WTC11 (cell line): ENCODE measurements around the gene ARHGAP44. TPM values are rescaled to one million over a fixed set of nuclear protein-coding genes. Genes with fewer than 3 reads are reported as not detected.

Experiments used
- ATAC-seq: fragments of 200-7000 bp; cut with Tn5 transposase; 2 replicates; pipeline ENCODE4 v1.10.0; 2021; ENCODE audit warnings: mild to moderate bottlenecking, moderate library complexity
- CTCF ChIA-PET: fragments of 300-600 bp; sonication (Branson Sonifier 250); formaldehyde crosslinking; loops from one replicate; lab custom pipeline; 2021; ENCODE audit warnings: antibody characterized with exemption; lab: Charles Lee
- POLR2A ChIA-PET: fragments of 350-600 bp; sonication (Branson Sonifier 250); formaldehyde crosslinking; loops from one replicate; lab custom pipeline; 2021; ENCODE audit warnings: antibody characterized with exemption; lab: Charles Lee
- DNase-seq: peaks from one replicate; pipeline ENCODE4 v3.0.0; 2021; ENCODE audit warnings: low spot score
- H3K27ac Mint-ChIP-seq: 2 replicates; pipeline ENCODE4 v1.8.0; 2021; ENCODE audit warnings: mixed read lengths
- H3K27me3 Mint-ChIP-seq: 2 replicates; pipeline ENCODE4 v1.8.0; 2021; ENCODE audit warnings: low read depth, mild to moderate bottlenecking, moderate library complexity, mixed read lengths
- H3K36me3 Mint-ChIP-seq: 2 replicates; pipeline ENCODE4 v1.8.0; 2021; ENCODE audit warnings: mixed read lengths
- H3K4me1 Mint-ChIP-seq: 2 replicates; pipeline ENCODE4 v1.8.0; 2022; ENCODE audit warnings: mixed read lengths
- H3K4me3 Mint-ChIP-seq: 2 replicates; pipeline ENCODE4 v1.8.0; 2021; ENCODE audit warnings: mild to moderate bottlenecking, moderate library complexity, mixed read lengths
- H3K9me3 Mint-ChIP-seq: 2 replicates; pipeline ENCODE4 v1.8.0; 2021; ENCODE audit warnings: mixed read lengths
- ATF3 ChIP-seq: sonication (generic); formaldehyde crosslinking; conservative IDR thresholded peaks from 2 replicates; pipeline ENCODE4 v1.8.1; 2022; ENCODE audit warnings: mild to moderate bottlenecking, missing genetic modification reagents
- CBFB ChIP-seq: sonication (generic); formaldehyde crosslinking; IDR thresholded peaks from 2 replicates; pipeline ENCODE4 v1.8.1; 2022; ENCODE audit warnings: mild to moderate bottlenecking, low read depth, missing genetic modification reagents
- CDX4 ChIP-seq: fragments of 250-450 bp; sonication (Bioruptor Pico); IDR thresholded peaks from 2 replicates; pipeline ENCODE4 v1.9.0; 2021; ENCODE audit warnings: moderate library complexity, mild to moderate bottlenecking, inconsistent platforms, borderline replicate concordance
- GRHL2 ChIP-seq: fragments of 250-450 bp; sonication (Bioruptor Pico); IDR thresholded peaks from 2 replicates; pipeline ENCODE4 v1.8.0; 2022; ENCODE audit warnings: mild to moderate bottlenecking, moderate library complexity; ENCODE audit not compliant: insufficient replicate concordance, severe bottlenecking
- GTF2I ChIP-seq: fragments of 250-450 bp; sonication (Bioruptor Pico); conservative IDR thresholded peaks from 2 replicates; pipeline ENCODE4 v1.4.0; 2021; ENCODE audit warnings: mild to moderate bottlenecking
- IRF2 ChIP-seq: sonication (generic); formaldehyde crosslinking; IDR thresholded peaks from 2 replicates; pipeline ENCODE4 v1.8.0; 2022; ENCODE audit warnings: low read depth, missing genetic modification reagents, borderline replicate concordance
- JAZF1 ChIP-seq: fragments of 250-450 bp; sonication (Bioruptor Pico); IDR thresholded peaks from 2 replicates; pipeline ENCODE4 v1.9.0; 2021; ENCODE audit warnings: moderate library complexity, mild to moderate bottlenecking, inconsistent platforms
- MYBL2 ChIP-seq: sonication (generic); formaldehyde crosslinking; IDR thresholded peaks from 2 replicates; pipeline ENCODE4 v1.8.1; 2023; ENCODE audit warnings: mild to moderate bottlenecking, moderate library complexity, missing genetic modification reagents
- NR3C1 ChIP-seq: sonication (generic); formaldehyde crosslinking; conservative IDR thresholded peaks from 2 replicates; pipeline ENCODE4 v1.8.1; 2023; ENCODE audit warnings: low read depth, mild to moderate bottlenecking, missing genetic modification reagents
- RORB ChIP-seq: fragments of 250-450 bp; sonication (Bioruptor Pico); IDR thresholded peaks from 2 replicates; pipeline ENCODE4 v1.9.0; 2021; ENCODE audit warnings: mild to moderate bottlenecking
- SMAD3 ChIP-seq: sonication (generic); formaldehyde crosslinking; IDR thresholded peaks from 2 replicates; pipeline ENCODE4 v1.8.0; 2022; ENCODE audit warnings: missing genetic modification reagents, mild to moderate bottlenecking, borderline replicate concordance
- SMAD4 ChIP-seq: sonication (generic); formaldehyde crosslinking; IDR thresholded peaks from 2 replicates; pipeline ENCODE4 v1.8.0; 2022; ENCODE audit warnings: mild to moderate bottlenecking, missing genetic modification reagents
- SOX15 ChIP-seq: fragments of 250-450 bp; sonication (Bioruptor Pico); IDR thresholded peaks from 2 replicates; pipeline ENCODE4 v1.9.0; 2021; ENCODE audit warnings: mild to moderate bottlenecking
- SP1 ChIP-seq: sonication (generic); formaldehyde crosslinking; conservative IDR thresholded peaks from 2 replicates; pipeline ENCODE4 v1.8.1; 2022; ENCODE audit warnings: missing genetic modification reagents
- STAT6 ChIP-seq: sonication (generic); formaldehyde crosslinking; conservative IDR thresholded peaks from 2 replicates; pipeline ENCODE4 v1.8.1; 2023; ENCODE audit warnings: mild to moderate bottlenecking, low read depth, missing genetic modification reagents, moderate library complexity
- ZMAT4 ChIP-seq: fragments of 250-450 bp; sonication (Bioruptor Pico); IDR thresholded peaks from 2 replicates; pipeline ENCODE4 v1.9.0; 2021; ENCODE audit warnings: mild to moderate bottlenecking
- ZNF219 ChIP-seq: sonication (generic); formaldehyde crosslinking; IDR thresholded peaks from 2 replicates; pipeline ENCODE4 v1.8.0; 2023; ENCODE audit warnings: missing genetic modification reagents, mild to moderate bottlenecking, borderline replicate concordance
- total RNA-seq: library from RNA; stranded (reverse); gene quantifications from 3 replicates; pipeline ENCODE4 v1.2.3, GENCODE V29; 2021
- TF ChIP-seq, protein P1 (sequence below): fragments of 250-450 bp; sonication (Bioruptor Pico); IDR thresholded peaks from 2 replicates; pipeline ENCODE4 v2.1.2; 2022; ENCODE audit warnings: mild to moderate bottlenecking, moderate library complexity
- TF ChIP-seq, protein P2 (sequence below): sonication (generic); formaldehyde crosslinking; IDR thresholded peaks from 2 replicates; pipeline ENCODE4 v1.8.1; 2023; ENCODE audit warnings: mild to moderate bottlenecking, missing genetic modification reagents, borderline replicate concordance
- TF ChIP-seq, protein P3 (sequence below): sonication (generic); formaldehyde crosslinking; IDR thresholded peaks from 2 replicates; pipeline ENCODE4 v1.8.1; 2023; ENCODE audit warnings: mild to moderate bottlenecking, missing genetic modification reagents

The ARHGAP44 gene
- total RNA-seq, 1 experiment from 2014 or later = 23.8 TPM

DNA sequence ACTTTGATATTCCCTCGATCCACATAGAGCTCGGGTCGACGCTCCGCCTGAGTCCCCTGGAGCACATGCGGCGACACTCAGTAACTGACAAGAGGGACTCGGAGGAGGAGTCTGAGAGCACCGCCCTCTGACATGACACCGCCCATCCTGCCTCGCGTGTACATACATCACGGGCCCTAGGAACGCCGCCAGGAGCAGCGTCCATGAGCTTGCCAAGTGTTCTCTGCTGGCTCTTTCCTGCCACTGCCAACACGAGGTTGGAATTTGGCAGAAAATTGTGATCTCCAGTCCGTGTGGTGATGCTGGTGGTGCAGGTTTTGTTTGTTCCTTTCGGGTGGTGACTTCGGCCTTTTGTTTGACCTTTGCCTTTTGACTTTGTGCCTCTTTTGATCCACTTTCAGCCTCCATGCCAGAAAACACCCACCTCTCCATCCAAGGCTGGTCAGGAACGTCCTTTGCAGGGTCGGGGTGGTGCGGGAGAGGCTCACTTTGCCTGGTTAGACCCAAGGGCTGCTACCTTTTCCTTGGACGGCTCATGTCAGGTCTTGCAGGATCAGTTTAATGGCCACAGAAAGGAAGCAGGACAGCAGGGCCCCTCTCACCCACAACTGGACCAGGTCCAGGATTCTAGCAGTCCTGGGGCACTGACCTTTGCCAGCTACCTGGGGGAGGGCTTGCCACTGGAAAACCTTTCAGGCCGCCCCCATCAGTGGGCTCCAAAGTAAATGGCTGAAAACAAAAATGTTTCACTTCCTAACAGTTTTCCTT lies 200.9 kb downstream of the ARHGAP44 start (continued):
- TF ChIP-seq STAT6 (CRISPR knock-in tag) = no peak

GRCh38 chr17:12990926-12991325 lies 201.6 kb downstream of the ARHGAP44 start:
- H3K27ac Mint-ChIP-seq = no peak overlapping the region
- no peaks in the 10 kb centered on the region for H3K27me3 Mint-ChIP-seq
- TF ChIP-seq SP1 (CRISPR knock-in tag) = no peak
- TF ChIP-seq CDX4 (CRISPR knock-in tag) = no peak
- DNase-seq (no peak), ATAC-seq (no peak)
- ChIA-PET CTCF (no interaction called here), POLR2A (no interaction called here)
- H3K9me3 Mint-ChIP-seq = no peaks in the 10 kb centered on the region
- H3K4me1 Mint-ChIP-seq = peaks cover 27% of the 10 kb centered on the region
- H3K4me3 Mint-ChIP-seq = no peak overlapping the region
- H3K36me3 Mint-ChIP-seq = peaks cover 47% of the 10 kb centered on the region

DNA sequence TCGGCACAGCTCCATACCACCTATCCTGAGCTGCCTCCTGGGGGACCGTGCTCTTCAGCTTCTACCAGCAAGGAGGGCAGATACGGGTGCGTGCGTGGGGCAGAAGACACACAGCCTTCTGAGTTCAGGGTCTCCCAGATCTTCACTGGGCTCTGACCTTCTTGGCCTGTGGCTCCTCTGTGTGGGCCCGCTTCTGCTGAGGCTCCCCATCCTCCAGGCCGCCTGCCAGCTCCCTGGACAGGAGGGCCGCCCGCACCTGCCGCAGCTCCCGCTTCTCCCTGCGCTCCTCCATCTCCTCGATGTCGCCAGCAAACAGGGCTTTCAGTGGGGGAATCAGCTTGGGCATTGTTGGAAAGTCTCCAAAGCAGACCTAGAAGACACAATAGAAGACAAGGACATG lies 203.4 kb downstream of the ARHGAP44 start:
- no peak overlapping the region for H3K27ac Mint-ChIP-seq
- H3K4me1 Mint-ChIP-seq = peaks cover 10% of the 10 kb centered on the region
- no peaks in the 10 kb centered on the region for H3K9me3 Mint-ChIP-seq
- no peak for ATAC-seq
- H3K36me3 Mint-ChIP-seq = peaks cover 63% of the 10 kb centered on the region
- TF ChIP-seq IRF2 (CRISPR knock-in tag) (no peak), ZMAT4 (CRISPR knock-in tag) (no peak), SMAD4 (CRISPR knock-in tag) (no peak), GRHL2 (no peak), ATF3 (CRISPR knock-in tag) (no peak), SOX15 (CRISPR knock-in tag) (no peak), SMAD3 (CRISPR knock-in tag) (no peak), RORB (CRISPR knock-in tag) (no peak), CBFB (CRISPR knock-in tag) (no peak), NR3C1 (CRISPR knock-in tag) (no peak), MYBL2 (CRISPR knock-in tag) (no peak), JAZF1 (CRISPR knock-in tag) (no peak), ZNF219 (CRISPR knock-in tag) (no peak), GTF2I (no peak)
- TF ChIP-seq, protein P1, sequence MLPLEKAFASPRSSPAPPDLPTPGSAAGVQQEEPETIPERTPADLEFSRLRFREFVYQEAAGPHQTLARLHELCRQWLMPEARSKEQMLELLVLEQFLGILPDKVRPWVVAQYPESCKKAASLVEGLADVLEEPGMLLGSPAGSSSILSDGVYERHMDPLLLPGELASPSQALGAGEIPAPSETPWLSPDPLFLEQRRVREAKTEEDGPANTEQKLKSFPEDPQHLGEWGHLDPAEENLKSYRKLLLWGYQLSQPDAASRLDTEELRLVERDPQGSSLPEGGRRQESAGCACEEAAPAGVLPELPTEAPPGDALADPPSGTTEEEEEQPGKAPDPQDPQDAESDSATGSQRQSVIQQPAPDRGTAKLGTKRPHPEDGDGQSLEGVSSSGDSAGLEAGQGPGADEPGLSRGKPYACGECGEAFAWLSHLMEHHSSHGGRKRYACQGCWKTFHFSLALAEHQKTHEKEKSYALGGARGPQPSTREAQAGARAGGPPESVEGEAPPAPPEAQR (CRISPR knock-in tag) = no peak
- TF ChIP-seq, protein P2, sequence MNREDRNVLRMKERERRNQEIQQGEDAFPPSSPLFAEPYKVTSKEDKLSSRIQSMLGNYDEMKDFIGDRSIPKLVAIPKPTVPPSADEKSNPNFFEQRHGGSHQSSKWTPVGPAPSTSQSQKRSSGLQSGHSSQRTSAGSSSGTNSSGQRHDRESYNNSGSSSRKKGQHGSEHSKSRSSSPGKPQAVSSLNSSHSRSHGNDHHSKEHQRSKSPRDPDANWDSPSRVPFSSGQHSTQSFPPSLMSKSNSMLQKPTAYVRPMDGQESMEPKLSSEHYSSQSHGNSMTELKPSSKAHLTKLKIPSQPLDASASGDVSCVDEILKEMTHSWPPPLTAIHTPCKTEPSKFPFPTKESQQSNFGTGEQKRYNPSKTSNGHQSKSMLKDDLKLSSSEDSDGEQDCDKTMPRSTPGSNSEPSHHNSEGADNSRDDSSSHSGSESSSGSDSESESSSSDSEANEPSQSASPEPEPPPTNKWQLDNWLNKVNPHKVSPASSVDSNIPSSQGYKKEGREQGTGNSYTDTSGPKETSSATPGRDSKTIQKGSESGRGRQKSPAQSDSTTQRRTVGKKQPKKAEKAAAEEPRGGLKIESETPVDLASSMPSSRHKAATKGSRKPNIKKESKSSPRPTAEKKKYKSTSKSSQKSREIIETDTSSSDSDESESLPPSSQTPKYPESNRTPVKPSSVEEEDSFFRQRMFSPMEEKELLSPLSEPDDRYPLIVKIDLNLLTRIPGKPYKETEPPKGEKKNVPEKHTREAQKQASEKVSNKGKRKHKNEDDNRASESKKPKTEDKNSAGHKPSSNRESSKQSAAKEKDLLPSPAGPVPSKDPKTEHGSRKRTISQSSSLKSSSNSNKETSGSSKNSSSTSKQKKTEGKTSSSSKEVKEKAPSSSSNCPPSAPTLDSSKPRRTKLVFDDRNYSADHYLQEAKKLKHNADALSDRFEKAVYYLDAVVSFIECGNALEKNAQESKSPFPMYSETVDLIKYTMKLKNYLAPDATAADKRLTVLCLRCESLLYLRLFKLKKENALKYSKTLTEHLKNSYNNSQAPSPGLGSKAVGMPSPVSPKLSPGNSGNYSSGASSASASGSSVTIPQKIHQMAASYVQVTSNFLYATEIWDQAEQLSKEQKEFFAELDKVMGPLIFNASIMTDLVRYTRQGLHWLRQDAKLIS (CRISPR knock-in tag) = no peak
- TF ChIP-seq, protein P3, sequence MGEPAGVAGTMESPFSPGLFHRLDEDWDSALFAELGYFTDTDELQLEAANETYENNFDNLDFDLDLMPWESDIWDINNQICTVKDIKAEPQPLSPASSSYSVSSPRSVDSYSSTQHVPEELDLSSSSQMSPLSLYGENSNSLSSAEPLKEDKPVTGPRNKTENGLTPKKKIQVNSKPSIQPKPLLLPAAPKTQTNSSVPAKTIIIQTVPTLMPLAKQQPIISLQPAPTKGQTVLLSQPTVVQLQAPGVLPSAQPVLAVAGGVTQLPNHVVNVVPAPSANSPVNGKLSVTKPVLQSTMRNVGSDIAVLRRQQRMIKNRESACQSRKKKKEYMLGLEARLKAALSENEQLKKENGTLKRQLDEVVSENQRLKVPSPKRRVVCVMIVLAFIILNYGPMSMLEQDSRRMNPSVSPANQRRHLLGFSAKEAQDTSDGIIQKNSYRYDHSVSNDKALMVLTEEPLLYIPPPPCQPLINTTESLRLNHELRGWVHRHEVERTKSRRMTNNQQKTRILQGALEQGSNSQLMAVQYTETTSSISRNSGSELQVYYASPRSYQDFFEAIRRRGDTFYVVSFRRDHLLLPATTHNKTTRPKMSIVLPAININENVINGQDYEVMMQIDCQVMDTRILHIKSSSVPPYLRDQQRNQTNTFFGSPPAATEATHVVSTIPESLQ = no peak
- no peak overlapping the region for H3K4me3 Mint-ChIP-seq
- CTCF ChIA-PET = interaction anchor here (0.8 kb wide), 1 partner anchor 39 kb away, joined by 3 read pairs; no protein-coding TSS in a partner anchor
- POLR2A ChIA-PET = no interaction called here
- no peak for DNase-seq
- H3K27me3 Mint-ChIP-seq = no peaks in the 10 kb centered on the region
